PC-9 (cell line): ENCODE data around the gene LAMC2. TPM values are rescaled to one million over a fixed set of nuclear protein-coding genes. Genes with fewer than 3 reads are reported as not detected.

Experiments used
- BruUV-seq: library from RNA; stranded (reverse); fragments of 400-500 nt; replicated peaks from 2 replicates; lab custom pipeline; 2021; lab: Mats Ljungman, UMichigan
- CTCF ChIA-PET: fragments of 300-600 bp; sonication (Branson Sonifier 250); formaldehyde crosslinking; loops from one replicate; lab custom pipeline; 2022; ENCODE audit warnings: antibody characterized with exemption; lab: Charles Lee
- POLR2A ChIA-PET: fragments of 300-600 bp; sonication (Branson Sonifier 250); formaldehyde crosslinking; loops from one replicate; lab custom pipeline; 2022; ENCODE audit warnings: antibody characterized with exemption; ENCODE audit not compliant: unreplicated experiment; lab: Charles Lee
- DNase-seq, 2 experiments: peaks; one replicate each; pipeline versions ENCODE4 v3.0.0 to v3.0.0-alpha.2; 2015 to 2022; ENCODE audit warnings: mixed read lengths in 1 of 2
- H2AFZ ChIP-seq: fragments of 200-600 bp; sonication (generic); 2 replicates; pipeline ENCODE4 v1.8.1; 2017; ENCODE audit warnings: antibody characterized with exemption
- H3F3A ChIP-seq: fragments of 200-600 bp; sonication (generic); 2 replicates; pipeline ENCODE4 v1.8.1; 2017; ENCODE audit warnings: antibody characterized with exemption, mild to moderate bottlenecking, low read depth; ENCODE audit not compliant: insufficient read depth
- H3K27ac ChIP-seq: fragments of 200-600 bp; sonication (generic); 2 replicates; pipeline ENCODE4 v1.6.1; 2016; ENCODE audit warnings: mixed run types
- H3K27me3 ChIP-seq: fragments of 200-600 bp; sonication (generic); 2 replicates; pipeline ENCODE4 v1.6.1; 2016; ENCODE audit warnings: low read depth, mixed run types; ENCODE audit not compliant: insufficient read depth
- H3K36me3 ChIP-seq: fragments of 200-600 bp; sonication (generic); 2 replicates; pipeline ENCODE4 v1.6.1; 2016; ENCODE audit warnings: low read depth, mixed run types
- H3K4me1 ChIP-seq: fragments of 200-600 bp; sonication (generic); replicated peaks from 2 replicates; pipeline ENCODE4 v1.6.1; 2016; ENCODE audit warnings: mixed run types; ENCODE audit not compliant: insufficient read depth
- H3K4me2 ChIP-seq: fragments of 200-600 bp; sonication (generic); 2 replicates; pipeline ENCODE4 v1.6.1; 2017; ENCODE audit warnings: mixed run types
- H3K4me3 ChIP-seq: fragments of 200-600 bp; sonication (generic); 2 replicates; pipeline ENCODE4 v1.6.1; 2016; ENCODE audit warnings: mixed run types
- H3K79me2 ChIP-seq: fragments of 200-600 bp; sonication (generic); 2 replicates; pipeline ENCODE4 v1.6.1; 2017; ENCODE audit warnings: low read depth, mixed run types
- H3K9me2 ChIP-seq: fragments of 200-600 bp; sonication (generic); 2 replicates; pipeline ENCODE4 v1.8.1; 2017; ENCODE audit warnings: mild to moderate bottlenecking; ENCODE audit not compliant: insufficient read depth
- H3K9me3 ChIP-seq: fragments of 200-600 bp; sonication (generic); 2 replicates; pipeline ENCODE4 v1.8.1; 2016; ENCODE audit warnings: low read depth; ENCODE audit not compliant: insufficient read depth
- H4K20me1 ChIP-seq: fragments of 200-600 bp; sonication (generic); 2 replicates; pipeline ENCODE4 v1.8.1; 2017; ENCODE audit not compliant: insufficient read depth
- EZH2 ChIP-seq: fragments of 200-600 bp; sonication (generic); IDR thresholded peaks from 2 replicates; pipeline ENCODE4 v1.8.0; 2017; ENCODE audit warnings: antibody characterized with exemption, low read depth
- intact Hi-C: fragments of 100-400 bp; cut with micrococcal nuclease; formaldehyde crosslinking; loops from one replicate; pipeline ENCODE4 v1.10.0; 2022; ENCODE audit not compliant: unreplicated experiment
- total RNA-seq: library from RNA; stranded (reverse); gene quantifications from 2 replicates; pipeline ENCODE4 v1.2.3, GENCODE V29; 2021
- TF ChIP-seq, protein P1 (sequence below): fragments of 200-600 bp; sonication (generic); conservative IDR thresholded peaks from 2 replicates; pipeline ENCODE4 v1.6.1; 2017; ENCODE audit warnings: mixed run types, antibody characterized with exemption, mild to moderate bottlenecking, moderate library complexity

Gene LAMC2
- total RNA-seq, 1 experiment from 2014 or later = 109 TPM

- POLR2A ChIA-PET = interaction anchor here (0.6 to 1.8 kb wide), 2 partner anchors 43 to 329 kb away, joined by 6 to 12 read pairs; no protein-coding TSS in a partner anchor
These were observed 92.0 kb downstream of the LAMC2 start for GRCh38 chr1:183277821-183278738.

GRCh38 chr1:183278739-183279591 is 92.9 kb downstream of the LAMC2 start:
- TSS peak; percentile 52 for BruUV-seq
- TF ChIP-seq, protein P1, sequence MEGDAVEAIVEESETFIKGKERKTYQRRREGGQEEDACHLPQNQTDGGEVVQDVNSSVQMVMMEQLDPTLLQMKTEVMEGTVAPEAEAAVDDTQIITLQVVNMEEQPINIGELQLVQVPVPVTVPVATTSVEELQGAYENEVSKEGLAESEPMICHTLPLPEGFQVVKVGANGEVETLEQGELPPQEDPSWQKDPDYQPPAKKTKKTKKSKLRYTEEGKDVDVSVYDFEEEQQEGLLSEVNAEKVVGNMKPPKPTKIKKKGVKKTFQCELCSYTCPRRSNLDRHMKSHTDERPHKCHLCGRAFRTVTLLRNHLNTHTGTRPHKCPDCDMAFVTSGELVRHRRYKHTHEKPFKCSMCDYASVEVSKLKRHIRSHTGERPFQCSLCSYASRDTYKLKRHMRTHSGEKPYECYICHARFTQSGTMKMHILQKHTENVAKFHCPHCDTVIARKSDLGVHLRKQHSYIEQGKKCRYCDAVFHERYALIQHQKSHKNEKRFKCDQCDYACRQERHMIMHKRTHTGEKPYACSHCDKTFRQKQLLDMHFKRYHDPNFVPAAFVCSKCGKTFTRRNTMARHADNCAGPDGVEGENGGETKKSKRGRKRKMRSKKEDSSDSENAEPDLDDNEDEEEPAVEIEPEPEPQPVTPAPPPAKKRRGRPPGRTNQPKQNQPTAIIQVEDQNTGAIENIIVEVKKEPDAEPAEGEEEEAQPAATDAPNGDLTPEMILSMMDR = no peak
- TF ChIP-seq EZH2 = no peak
- H3F3A ChIP-seq = peaks cover 41% of the 10 kb centered on the region
- DNase-seq = peak; percentile 70 to 88
- H3K79me2 ChIP-seq = 0 out of 2 replicates have a peak, but pooled peaks cover 3% of the 10 kb centered on the region
- CTCF ChIA-PET = interaction anchor here (0.5 to 2.3 kb wide), 5 partner anchors 27 to 310 kb away, joined by 3 to 9 read pairs (median 3); no protein-coding TSS in a partner anchor
- H3K9me3 ChIP-seq = no peaks in the 10 kb centered on the region
- POLR2A ChIA-PET = interaction anchor here (0.5 to 1.8 kb wide), 3 partner anchors 44 to 431 kb away, joined by 3 to 12 read pairs (median 4); no protein-coding TSS in a partner anchor
- intact Hi-C loops = loop anchor here (1.0 to 10.0 kb wide), 3 partner anchors 45 to 1194 kb away; partner anchors contain the start of gene LAMC1
- H3K36me3 ChIP-seq = no peaks in the 10 kb centered on the region
- H3K4me2 ChIP-seq = peak overlapping the region; percentile 57
- H3K9me2 ChIP-seq = no peaks in the 10 kb centered on the region
- H3K4me3 ChIP-seq = no peak overlapping the region
- H3K4me1 ChIP-seq = peaks cover 66% of the 10 kb centered on the region
- no peaks in the 10 kb centered on the region for H3K27me3 ChIP-seq
- H2AFZ ChIP-seq = no peak overlapping the region
- H4K20me1 ChIP-seq = no peaks in the 10 kb centered on the region
- H3K27ac ChIP-seq = peak overlapping the region; percentile 96

More at GRCh38 chr1:183277821-183278738, 92.0 kb downstream of the LAMC2 start:
- H3K36me3 ChIP-seq = no peaks in the 10 kb centered on the region
- intact Hi-C loops = loop anchor here (10.0 kb wide), 1 partner anchor 1193 kb away; no protein-coding TSS in a partner anchor
- 0 out of 2 replicates have a peak, but pooled peaks cover 3% of the 10 kb centered on the region for H3K79me2 ChIP-seq
- no peaks in the 10 kb centered on the region for H4K20me1 ChIP-seq
- peaks cover 75% of the 10 kb centered on the region for H3K4me1 ChIP-seq
- no peak overlapping the region for H2AFZ ChIP-seq
- CTCF ChIA-PET = interaction anchor here (0.5 to 2.3 kb wide), 5 partner anchors 18 to 309 kb away, joined by 3 to 9 read pairs (median 4); no protein-coding TSS in a partner anchor
- no peaks in the 10 kb centered on the region for H3K9me2 ChIP-seq
- no peak overlapping the region for H3K4me3 ChIP-seq
- TF ChIP-seq, protein P1 = no peak
- TF ChIP-seq EZH2 = no peak
- no peak for DNase-seq
- no peaks in the 10 kb centered on the region for H3K27me3 ChIP-seq
- peak overlapping the region; percentile 96 for H3K27ac ChIP-seq
- H3K4me2 ChIP-seq = peak overlapping the region; percentile 57
- peaks cover 44% of the 10 kb centered on the region for H3F3A ChIP-seq
- H3K9me3 ChIP-seq = no peaks in the 10 kb centered on the region
- no TSS peak for BruUV-seq
